ENCODE data around the gene CCDC33.

Gene CCDC33

GRCh38 chr15:74277242-74277810 is 41.2 kb downstream of the CCDC33 start:
- no peak overlapping the region for H3K9ac ChIP-seq (ENCODE audit: low read depth, low read length)
- H3K4me1 ChIP-seq (ENCODE audit: control insufficient read depth, insufficient read depth, low read length): no peaks in the 10 kb centered on the region
- no peaks in the 10 kb centered on the region for H3K9me3 ChIP-seq (ENCODE audit: control insufficient read depth, insufficient read depth, low read length)
- no peak overlapping the region for H3K4me3 ChIP-seq (ENCODE audit: low read depth, low read length)
- no peaks in the 10 kb centered on the region for H3K36me3 ChIP-seq (ENCODE audit: control insufficient read depth, insufficient read depth, low read length)
- H3K27me3 ChIP-seq (ENCODE audit: control insufficient read depth, insufficient read depth, low read length): peaks cover 3% of the 10 kb centered on the region

- H3K4me1 ChIP-seq (ENCODE audit: control insufficient read depth, insufficient read depth, low read length): no peaks in the 10 kb centered on the region
- H3K9me3 ChIP-seq (ENCODE audit: control insufficient read depth, insufficient read depth, low read length): no peaks in the 10 kb centered on the region
- H3K27me3 ChIP-seq (ENCODE audit: control insufficient read depth, insufficient read depth, low read length): peaks cover 3% of the 10 kb centered on the region
- no peak overlapping the region for H3K9ac ChIP-seq (ENCODE audit: low read depth, low read length)
- H3K36me3 ChIP-seq (ENCODE audit: control insufficient read depth, insufficient read depth, low read length): no peaks in the 10 kb centered on the region
- no peak overlapping the region for H3K4me3 ChIP-seq (ENCODE audit: low read depth, low read length)
These were observed 42.1 kb downstream of the CCDC33 start for GRCh38 chr15:74278207-74278606.

- H3K36me3 ChIP-seq (ENCODE audit: control insufficient read depth, insufficient read depth, low read length): no peaks in the 10 kb centered on the region
- H3K4me1 ChIP-seq (ENCODE audit: control insufficient read depth, insufficient read depth, low read length): no peaks in the 10 kb centered on the region
- peaks cover 9% of the 10 kb centered on the region for H3K27me3 ChIP-seq (ENCODE audit: control insufficient read depth, insufficient read depth, low read length)
- no peak overlapping the region for H3K9ac ChIP-seq (ENCODE audit: low read depth, low read length)
- H3K9me3 ChIP-seq (ENCODE audit: control insufficient read depth, insufficient read depth, low read length): no peaks in the 10 kb centered on the region
- no peak overlapping the region for H3K4me3 ChIP-seq (ENCODE audit: low read depth, low read length)
These were observed 45.3 kb downstream of the CCDC33 start for GRCh38 chr15:74281147-74282133.

GRCh38 chr15:74283368-74283767 is 47.2 kb downstream of the CCDC33 start:
- Histone ChIP-seq H3K9me3 (ENCODE audit: control insufficient read depth, insufficient read depth, low read length) (no peaks in the 10 kb centered on the region), H3K4me1 (ENCODE audit: control insufficient read depth, insufficient read depth, low read length) (no peaks in the 10 kb centered on the region), H3K9ac (ENCODE audit: low read depth, low read length) (no peak overlapping the region), H3K36me3 (ENCODE audit: control insufficient read depth, insufficient read depth, low read length) (no peaks in the 10 kb centered on the region), H3K4me3 (ENCODE audit: low read depth, low read length) (no peak overlapping the region), H3K27me3 (ENCODE audit: control insufficient read depth, insufficient read depth, low read length) (peaks cover 25% of the 10 kb centered on the region)

- H3K27me3 ChIP-seq (ENCODE audit: control insufficient read depth, insufficient read depth, low read length): peaks cover 75% of the 10 kb centered on the region
These were observed 53.5 kb downstream of the CCDC33 start for GRCh38 chr15:74289671-74290070.

GRCh38 chr15:74290645-74291044 is 54.5 kb downstream of the CCDC33 start:
- Histone ChIP-seq H3K4me3 (ENCODE audit: low read depth, low read length) (peak overlapping the region; percentile 38), H3K4me1 (ENCODE audit: control insufficient read depth, insufficient read depth, low read length) (peaks cover 13% of the 10 kb centered on the region), H3K9me3 (ENCODE audit: control insufficient read depth, insufficient read depth, low read length) (no peaks in the 10 kb centered on the region), H3K27me3 (ENCODE audit: control insufficient read depth, insufficient read depth, low read length) (peaks cover 84% of the 10 kb centered on the region), H3K36me3 (ENCODE audit: control insufficient read depth, insufficient read depth, low read length) (no peaks in the 10 kb centered on the region), H3K9ac (ENCODE audit: low read depth, low read length) (no peak overlapping the region)

More at GRCh38 chr15:74289671-74290070, 53.5 kb downstream of the CCDC33 start:
- H3K4me3 ChIP-seq (ENCODE audit: low read depth, low read length): no peak overlapping the region
- no peaks in the 10 kb centered on the region for H3K36me3 ChIP-seq (ENCODE audit: control insufficient read depth, insufficient read depth, low read length)
- peaks cover 13% of the 10 kb centered on the region for H3K4me1 ChIP-seq (ENCODE audit: control insufficient read depth, insufficient read depth, low read length)
- H3K9me3 ChIP-seq (ENCODE audit: control insufficient read depth, insufficient read depth, low read length): no peaks in the 10 kb centered on the region
- H3K9ac ChIP-seq (ENCODE audit: low read depth, low read length): no peak overlapping the region

GRCh38 chr15:74291101-74292071 is 55.3 kb downstream of the CCDC33 start:
- H3K9ac ChIP-seq (ENCODE audit: low read depth, low read length): no peak overlapping the region
- H3K4me1 ChIP-seq (ENCODE audit: control insufficient read depth, insufficient read depth, low read length): peaks cover 13% of the 10 kb centered on the region
- H3K4me3 ChIP-seq (ENCODE audit: low read depth, low read length): peak overlapping the region; percentile 38
- no peaks in the 10 kb centered on the region for H3K36me3 ChIP-seq (ENCODE audit: control insufficient read depth, insufficient read depth, low read length)
- no peaks in the 10 kb centered on the region for H3K9me3 ChIP-seq (ENCODE audit: control insufficient read depth, insufficient read depth, low read length)
- H3K27me3 ChIP-seq (ENCODE audit: control insufficient read depth, insufficient read depth, low read length): peaks cover 83% of the 10 kb centered on the region

GRCh38 chr15:74293021-74293810 is 57.1 kb downstream of the CCDC33 start:
- no peaks in the 10 kb centered on the region for H3K36me3 ChIP-seq (ENCODE audit: control insufficient read depth, insufficient read depth, low read length)
- no peak overlapping the region for H3K4me3 ChIP-seq (ENCODE audit: low read depth, low read length)
- H3K4me1 ChIP-seq (ENCODE audit: control insufficient read depth, insufficient read depth, low read length): peaks cover 13% of the 10 kb centered on the region
- no peaks in the 10 kb centered on the region for H3K9me3 ChIP-seq (ENCODE audit: control insufficient read depth, insufficient read depth, low read length)
- peaks cover 80% of the 10 kb centered on the region for H3K27me3 ChIP-seq (ENCODE audit: control insufficient read depth, insufficient read depth, low read length)
- H3K9ac ChIP-seq (ENCODE audit: low read depth, low read length): no peak overlapping the region

GRCh38 chr15:74294010-74294409 is 57.9 kb downstream of the CCDC33 start:
- H3K27me3 ChIP-seq (ENCODE audit: control insufficient read depth, insufficient read depth, low read length): peaks cover 73% of the 10 kb centered on the region
- no peak overlapping the region for H3K4me3 ChIP-seq (ENCODE audit: low read depth, low read length)
- H3K9ac ChIP-seq (ENCODE audit: low read depth, low read length): no peak overlapping the region
- H3K4me1 ChIP-seq (ENCODE audit: control insufficient read depth, insufficient read depth, low read length): peaks cover 13% of the 10 kb centered on the region
- no peaks in the 10 kb centered on the region for H3K9me3 ChIP-seq (ENCODE audit: control insufficient read depth, insufficient read depth, low read length)
- no peaks in the 10 kb centered on the region for H3K36me3 ChIP-seq (ENCODE audit: control insufficient read depth, insufficient read depth, low read length)

- peaks cover 73% of the 10 kb centered on the region for H3K27me3 ChIP-seq (ENCODE audit: control insufficient read depth, insufficient read depth, low read length)
- no peaks in the 10 kb centered on the region for H3K9me3 ChIP-seq (ENCODE audit: control insufficient read depth, insufficient read depth, low read length)
- H3K36me3 ChIP-seq (ENCODE audit: control insufficient read depth, insufficient read depth, low read length): no peaks in the 10 kb centered on the region
- H3K4me3 ChIP-seq (ENCODE audit: low read depth, low read length): no peak overlapping the region
- no peak overlapping the region for H3K9ac ChIP-seq (ENCODE audit: low read depth, low read length)
- peaks cover 16% of the 10 kb centered on the region for H3K4me1 ChIP-seq (ENCODE audit: control insufficient read depth, insufficient read depth, low read length)
These were observed 59.7 kb downstream of the CCDC33 start for GRCh38 chr15:74295800-74296199.

- Histone ChIP-seq H3K36me3 (ENCODE audit: control insufficient read depth, insufficient read depth, low read length) (no peaks in the 10 kb centered on the region), H3K4me3 (ENCODE audit: low read depth, low read length) (no peak overlapping the region), H3K27me3 (ENCODE audit: control insufficient read depth, insufficient read depth, low read length) (peaks cover 73% of the 10 kb centered on the region), H3K4me1 (ENCODE audit: control insufficient read depth, insufficient read depth, low read length) (peaks cover 16% of the 10 kb centered on the region), H3K9ac (ENCODE audit: low read depth, low read length) (no peak overlapping the region), H3K9me3 (ENCODE audit: control insufficient read depth, insufficient read depth, low read length) (no peaks in the 10 kb centered on the region)
These were observed 61.8 kb downstream of the CCDC33 start for GRCh38 chr15:74297887-74298286.

Measured in iPS-15b (cell line).